NCI-H2171 treated with DMSO at 0.1 percent for 48 hours (cell line): ENCODE data around the gene LCNL1.

Source experiments
- DNase-seq: peaks from one replicate; lab custom pipeline; 2025; lab: John Stamatoyannopoulos, UW

LCNL1 gene

GRCh38 chr9:136982232-136983051 is at the start of gene LCNL1:
Gene LCNL1, plus strand, starts transcription at chr9:136982993. Its CDS starts 594 bp downstream, at chr9:136983587.
- no peak for DNase-seq

DNA sequence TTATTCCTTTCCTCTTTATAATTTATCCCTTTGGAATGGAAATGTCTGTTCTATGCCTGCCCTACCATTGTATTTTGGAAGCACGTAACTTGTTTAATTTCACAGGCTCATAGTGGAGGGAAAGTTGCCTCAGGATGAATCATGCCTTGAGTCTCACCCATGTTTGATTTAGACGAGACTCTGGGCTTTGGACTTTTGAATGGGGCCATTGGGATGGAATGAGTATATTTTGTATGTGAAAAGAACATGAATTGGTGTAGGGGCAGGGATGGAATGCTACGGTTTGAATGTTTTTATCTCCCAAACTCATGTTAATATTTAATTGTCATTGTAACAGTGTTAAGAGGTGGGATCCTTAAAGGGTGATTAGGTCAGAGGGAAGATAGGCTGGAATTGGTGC is 48.5 kb upstream of the LCNL1 start:
- DNase-seq = no peak

DNA sequence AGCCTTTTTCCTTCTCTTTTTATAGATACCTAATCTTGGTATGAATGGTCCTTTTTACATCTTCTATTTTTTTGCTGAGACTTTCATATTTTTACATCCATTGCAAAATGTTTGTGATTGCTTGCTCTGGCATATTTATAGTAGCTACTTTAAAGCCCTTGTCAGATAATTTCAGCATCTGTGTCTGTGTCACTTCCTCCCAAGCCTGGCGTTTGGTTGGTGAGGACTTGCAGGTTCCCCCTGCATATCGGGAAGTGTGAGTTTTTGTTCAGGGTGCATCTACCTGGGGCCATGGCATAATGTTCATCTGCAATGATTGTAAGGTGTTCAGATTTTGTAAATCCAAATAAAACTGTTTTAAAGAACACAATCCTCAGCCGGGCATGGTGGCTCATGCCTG is 47.1 kb upstream of the LCNL1 start:
- DNase-seq = no peak

DNA sequence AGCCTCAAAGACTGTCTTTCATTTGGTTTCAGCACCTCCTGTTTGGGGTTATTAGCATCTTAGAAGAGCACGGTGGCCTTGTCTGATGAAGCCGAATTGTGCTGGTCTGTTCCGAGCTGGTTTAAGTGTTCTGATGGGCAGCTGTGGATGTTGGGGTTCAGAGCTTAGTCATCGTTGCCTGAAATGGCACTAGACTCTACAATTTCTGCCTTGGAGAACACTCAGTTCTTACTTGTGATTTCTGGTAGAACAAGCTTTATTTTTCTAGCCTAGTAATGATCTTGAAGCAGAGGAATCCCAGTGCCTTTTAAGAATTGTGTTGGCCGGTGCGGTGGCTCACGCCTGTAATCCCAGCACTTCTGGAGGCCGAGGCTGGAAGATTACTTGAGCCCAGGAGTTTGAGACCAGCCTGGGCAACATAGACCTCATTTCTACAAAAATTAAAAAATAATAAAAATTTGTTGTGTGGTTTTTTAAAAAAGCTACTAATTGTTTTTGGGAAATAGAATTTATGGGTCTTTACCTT is 46.1 kb upstream of the LCNL1 start:
- no peak for DNase-seq

GRCh38 chr9:136937186-136938001 is 45.4 kb upstream of the LCNL1 start:
- no peak for DNase-seq

GRCh38 chr9:136939431-136939995 is 43.3 kb upstream of the LCNL1 start:
- no peak for DNase-seq

DNA sequence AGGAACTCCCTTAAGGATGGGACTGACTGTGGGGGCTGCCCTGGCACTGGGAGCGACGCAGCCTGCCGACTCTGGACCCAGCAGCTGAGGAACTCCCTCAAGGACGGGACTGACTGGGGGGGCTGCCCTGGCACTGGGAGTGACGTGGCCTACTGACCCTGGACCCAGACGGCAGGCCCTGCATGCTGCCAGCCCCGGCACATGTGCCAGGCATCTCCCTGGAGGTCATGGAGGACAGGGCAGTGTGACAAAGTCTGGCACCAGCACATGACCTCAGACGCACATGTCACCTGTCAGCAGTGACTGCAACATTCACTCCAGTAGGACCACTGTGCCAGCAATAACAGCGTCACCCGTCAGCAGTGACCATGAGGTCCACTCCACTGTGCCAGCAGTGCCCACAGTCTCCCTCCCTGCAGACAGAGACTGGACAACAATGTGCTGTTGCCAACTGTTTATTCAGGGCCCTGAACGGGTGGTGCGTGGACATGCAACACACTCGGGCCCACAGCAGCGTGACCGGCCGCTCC is 42.7 kb upstream of the LCNL1 start:
- no peak for DNase-seq

DNA sequence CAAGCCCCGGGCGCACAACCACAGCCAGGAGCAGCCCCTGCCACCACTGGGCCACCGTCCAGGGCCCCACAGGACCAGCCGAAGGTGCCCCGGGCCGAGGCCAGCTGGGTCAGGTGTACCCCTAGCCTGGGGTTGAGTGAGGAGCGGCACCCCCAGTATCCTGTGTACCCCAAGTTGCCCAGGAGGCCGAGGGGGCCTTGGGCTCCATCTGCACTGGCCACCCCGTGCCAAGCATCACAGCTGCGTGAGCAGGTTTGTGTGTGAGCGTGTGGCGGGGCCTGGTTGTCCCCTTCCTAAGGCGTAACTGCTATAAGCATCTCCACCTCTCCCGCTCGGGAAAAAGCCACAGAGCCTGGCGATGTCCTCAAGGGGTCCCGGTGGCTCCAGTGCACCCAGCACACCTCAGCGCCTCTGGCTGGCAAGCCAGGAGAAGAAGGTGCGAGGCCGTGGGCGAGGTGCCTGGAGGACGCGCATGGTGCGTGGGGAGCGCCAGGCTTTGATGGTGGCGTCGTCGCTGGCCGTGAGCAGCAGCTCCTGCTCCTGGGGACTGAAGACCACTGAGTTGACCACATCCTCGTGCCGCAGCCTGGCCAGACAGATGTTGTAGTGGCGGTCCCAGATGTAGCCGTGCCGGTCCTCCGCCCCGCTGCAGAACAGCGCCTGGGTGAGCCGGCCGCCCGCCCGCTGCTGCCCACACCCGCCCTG is 42.1 kb upstream of the LCNL1 start:
- DNase-seq = no peak

- DNase-seq = no peak
Observed at GRCh38 chr9:136941231-136942111, 41.3 kb upstream of the LCNL1 start.

DNA sequence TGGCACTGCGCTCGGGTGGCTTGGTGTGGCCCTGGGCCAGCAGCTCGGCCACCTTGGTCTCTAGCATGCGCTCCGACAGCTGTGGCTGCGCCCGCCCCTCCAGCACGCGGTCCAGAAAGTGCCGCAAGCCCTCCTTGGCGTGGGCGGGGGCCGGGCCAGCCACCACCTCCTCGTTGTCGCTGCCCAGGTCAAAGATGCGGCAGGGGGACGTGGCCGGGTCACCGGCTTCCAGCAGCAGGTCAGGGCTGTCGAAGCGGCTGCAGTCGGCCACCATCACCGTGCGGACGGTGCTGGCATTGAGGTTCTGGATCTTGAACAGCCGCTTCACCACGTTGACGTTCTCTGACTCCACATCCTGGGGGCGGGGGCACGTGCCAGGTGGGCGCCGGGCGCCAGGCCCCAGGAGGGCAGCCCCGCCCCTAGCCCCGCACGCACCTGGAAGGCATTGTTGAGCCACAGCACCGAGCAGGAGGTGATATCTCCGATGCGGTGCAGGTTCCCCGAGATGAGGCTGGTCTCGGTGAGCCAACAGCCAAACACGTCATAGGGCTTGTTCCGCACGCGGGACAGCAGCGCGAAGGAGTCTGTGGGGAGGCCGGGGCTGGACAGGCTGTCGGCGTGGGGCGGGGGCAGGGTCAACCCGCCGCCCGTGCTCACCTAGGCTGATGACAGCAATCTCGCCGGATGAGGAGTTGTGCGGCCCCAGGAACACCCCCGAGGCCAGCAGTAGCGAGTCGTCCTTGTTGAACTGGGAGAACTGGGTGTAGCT is 40.5 kb upstream of the LCNL1 start:
- no peak for DNase-seq

DNA sequence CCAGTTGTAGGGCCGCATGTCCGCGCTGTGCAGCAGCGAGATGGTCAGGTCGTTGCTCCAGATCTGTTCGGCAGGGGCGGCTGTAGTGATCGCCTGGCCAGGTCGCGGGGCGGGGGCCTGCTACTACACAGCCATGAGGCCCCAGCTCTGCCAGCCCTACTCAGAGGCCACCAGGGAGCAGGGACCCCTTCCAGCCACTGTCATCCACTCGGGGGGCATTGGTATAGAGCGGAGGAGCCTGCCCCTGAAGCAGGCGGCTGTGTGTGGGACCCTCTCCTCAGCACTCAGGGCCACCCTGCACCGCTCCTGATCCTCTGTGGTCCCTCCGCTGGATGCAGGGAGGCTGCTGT is 39.9 kb upstream of the LCNL1 start:
- no peak for DNase-seq

GRCh38 chr9:136943291-136944211 is 39.2 kb upstream of the LCNL1 start:
- no peak for DNase-seq

GRCh38 chr9:136944212-136944518 is 38.6 kb upstream of the LCNL1 start:
- no peak for DNase-seq

- peak; percentile 95 for DNase-seq
Observed at GRCh38 chr9:136944519-136945332, 38.1 kb upstream of the LCNL1 start, which contains the start of the genes C8G and FBXW5. Gene C8G, plus strand, starts transcription at chr9:136945243. Its CDS starts 78 bp downstream, at chr9:136945321. Gene FBXW5, minus strand, starts transcription at chr9:136944738. Its CDS starts 655 bp downstream, at chr9:136944083.

DNA sequence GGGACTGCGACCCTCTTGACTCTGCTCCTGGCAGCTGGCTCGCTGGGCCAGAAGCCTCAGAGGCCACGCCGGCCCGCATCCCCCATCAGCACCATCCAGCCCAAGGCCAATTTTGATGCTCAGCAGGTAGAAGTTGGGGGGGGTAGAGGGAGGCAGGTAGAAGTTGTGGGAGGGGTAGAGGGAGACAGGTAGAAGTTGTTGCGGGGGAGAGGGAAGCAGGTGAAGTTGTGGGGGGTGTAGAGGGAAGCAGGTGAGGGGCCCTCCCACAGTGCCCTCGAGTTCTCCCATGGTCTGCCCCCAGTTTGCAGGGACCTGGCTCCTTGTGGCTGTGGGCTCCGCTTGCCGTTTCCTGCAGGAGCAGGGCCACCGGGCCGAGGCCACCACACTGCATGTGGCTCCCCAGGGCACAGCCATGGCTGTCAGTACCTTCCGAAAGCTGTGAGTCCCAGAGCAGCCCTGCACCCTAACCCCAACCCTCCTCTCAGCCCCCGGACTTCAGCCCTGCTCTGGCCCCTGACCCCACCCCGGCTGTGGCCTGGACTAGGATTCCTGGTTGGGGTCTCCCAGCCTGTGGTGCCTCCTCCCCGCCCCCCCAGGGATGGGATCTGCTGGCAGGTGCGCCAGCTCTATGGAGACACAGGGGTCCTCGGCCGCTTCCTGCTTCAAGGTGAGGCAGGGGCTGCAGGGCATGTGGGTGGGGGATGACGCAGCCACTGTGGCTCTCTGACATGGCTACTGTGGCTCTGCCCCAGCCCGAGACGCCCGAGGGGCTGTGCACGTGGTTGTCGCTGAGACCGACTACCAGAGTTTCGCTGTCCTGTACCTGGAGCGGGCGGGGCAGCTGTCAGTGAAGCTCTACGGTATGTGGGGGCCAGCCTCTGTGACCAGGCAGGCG is 37.2 kb upstream of the LCNL1 start:
- no peak for DNase-seq

DNA sequence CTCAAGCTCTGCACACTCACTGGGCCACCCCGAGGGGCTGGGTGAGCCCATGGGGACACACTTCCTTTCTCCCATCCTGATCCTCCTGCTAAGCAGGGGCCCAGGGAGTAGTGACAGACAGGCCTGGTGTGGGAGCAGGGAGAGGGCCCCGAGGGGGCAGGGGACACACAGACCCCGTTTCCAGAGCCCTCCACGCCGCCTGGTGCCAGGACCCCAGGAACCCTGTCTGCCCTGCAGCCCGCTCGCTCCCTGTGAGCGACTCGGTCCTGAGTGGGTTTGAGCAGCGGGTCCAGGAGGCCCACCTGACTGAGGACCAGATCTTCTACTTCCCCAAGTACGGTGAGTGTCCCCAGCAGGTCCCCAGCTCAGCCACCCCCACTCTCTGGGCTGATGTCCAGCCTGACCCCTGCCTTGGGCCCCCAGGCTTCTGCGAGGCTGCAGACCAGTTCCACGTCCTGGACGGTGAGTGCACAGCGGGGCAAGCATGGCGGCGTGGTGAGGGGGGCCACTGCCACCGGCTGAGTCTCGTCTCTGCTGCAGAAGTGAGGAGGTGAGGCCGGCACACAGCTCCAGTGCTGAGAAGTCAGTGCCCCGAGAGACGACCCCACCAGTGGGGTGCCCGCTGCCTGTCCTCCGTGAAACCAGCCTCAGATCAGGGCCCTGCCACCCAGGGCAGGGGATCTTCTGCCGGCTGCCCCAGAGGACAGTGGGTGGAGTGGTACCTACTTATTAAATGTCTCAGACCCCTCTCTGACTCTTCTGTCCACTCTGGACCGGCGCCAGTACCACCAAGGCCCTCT is 36.4 kb upstream of the LCNL1 start:
- no peak for DNase-seq
